HL-60/S4 treated with retinoic acid at 250 ng/mL for 4 days and 3 days (cell line): ENCODE results near the gene THSD4.
"Not testable (repeated sequence)": the region's sequence is repeated elsewhere in the genome, so short reads cannot be mapped to it uniquely, and the experiment has no call there.

Experiments
- in situ Hi-C: fragments of 300-500 bp; cut with MboI; formaldehyde crosslinking; loops from 2 replicates; pipeline ENCODE4 v1.7.0; 2022; ENCODE audit warnings: low sequenced_read_pairs

Gene THSD4

GRCh38 chr15:71180986-71181853, 65.9 kb downstream of the THSD4 start:
- in situ Hi-C loops = no loop called here

- in situ Hi-C loops = no loop called here
Measured at GRCh38 chr15:71182522-71182921, 67.3 kb downstream of the THSD4 start.

GRCh38 chr15:71183063-71183462, 67.8 kb downstream of the THSD4 start:
- in situ Hi-C loops = no loop called here

- in situ Hi-C loops = no loop called here
Measured at GRCh38 chr15:71185706-71186105, 70.4 kb downstream of the THSD4 start.

GRCh38 chr15:71186267-71186666, 71.0 kb downstream of the THSD4 start:
- in situ Hi-C loops = no loop called here

GRCh38 chr15:71187078-71187477, 71.8 kb downstream of the THSD4 start:
- in situ Hi-C loops = no loop called here

GRCh38 chr15:71187526-71187925, 72.3 kb downstream of the THSD4 start:
- in situ Hi-C loops = no loop called here

- in situ Hi-C loops = no loop called here
Measured at GRCh38 chr15:71189718-71190117, 74.4 kb downstream of the THSD4 start.

GRCh38 chr15:71191296-71191695, 76.0 kb downstream of the THSD4 start:
- in situ Hi-C loops = no loop called here

- in situ Hi-C loops = no loop called here
Measured at GRCh38 chr15:71192816-71193215, 77.5 kb downstream of the THSD4 start.

GRCh38 chr15:71194286-71194685, 79.0 kb downstream of the THSD4 start:
- in situ Hi-C loops = no loop called here

- in situ Hi-C loops = no loop called here
Measured at GRCh38 chr15:71195242-71195641, 80.0 kb downstream of the THSD4 start.

GRCh38 chr15:71197620-71198019, 82.3 kb downstream of the THSD4 start:
- in situ Hi-C loops = no loop called here

- in situ Hi-C loops = no loop called here
Measured at GRCh38 chr15:71198846-71199245, 83.6 kb downstream of the THSD4 start.

GRCh38 chr15:71199384-71200351, 84.4 kb downstream of the THSD4 start:
- in situ Hi-C loops = no loop called here

GRCh38 chr15:71201477-71201876, 86.2 kb downstream of the THSD4 start:
- in situ Hi-C loops = no loop called here

GRCh38 chr15:71202712-71203111, 87.4 kb downstream of the THSD4 start:
- in situ Hi-C loops = no loop called here

- in situ Hi-C loops = no loop called here
Measured at GRCh38 chr15:71203586-71204474, 88.6 kb downstream of the THSD4 start.

GRCh38 chr15:71207141-71207540, 91.9 kb downstream of the THSD4 start:
- in situ Hi-C loops = no loop called here

GRCh38 chr15:71212146-71212545, 96.9 kb downstream of the THSD4 start:
- in situ Hi-C loops = no loop called here

- in situ Hi-C loops = not testable (repeated sequence)
Measured at GRCh38 chr15:71213943-71214342, 98.7 kb downstream of the THSD4 start.
